HG03354 (cell line): Measurements from ENCODE around the gene PRR5L.

Experiments used
- ATAC-seq: cut with Tn5 transposase; IDR thresholded peaks from one replicate; pipeline ENCODE4 v1.9.1; 2021; ENCODE audit warnings: mild to moderate bottlenecking; ENCODE audit not compliant: unreplicated experiment, poor library complexity, severe bottlenecking

Gene PRR5L

GRCh38 chr11:36451681-36452080 lies 155.6 kb downstream of the PRR5L start:
- no peak for ATAC-seq

DNA sequence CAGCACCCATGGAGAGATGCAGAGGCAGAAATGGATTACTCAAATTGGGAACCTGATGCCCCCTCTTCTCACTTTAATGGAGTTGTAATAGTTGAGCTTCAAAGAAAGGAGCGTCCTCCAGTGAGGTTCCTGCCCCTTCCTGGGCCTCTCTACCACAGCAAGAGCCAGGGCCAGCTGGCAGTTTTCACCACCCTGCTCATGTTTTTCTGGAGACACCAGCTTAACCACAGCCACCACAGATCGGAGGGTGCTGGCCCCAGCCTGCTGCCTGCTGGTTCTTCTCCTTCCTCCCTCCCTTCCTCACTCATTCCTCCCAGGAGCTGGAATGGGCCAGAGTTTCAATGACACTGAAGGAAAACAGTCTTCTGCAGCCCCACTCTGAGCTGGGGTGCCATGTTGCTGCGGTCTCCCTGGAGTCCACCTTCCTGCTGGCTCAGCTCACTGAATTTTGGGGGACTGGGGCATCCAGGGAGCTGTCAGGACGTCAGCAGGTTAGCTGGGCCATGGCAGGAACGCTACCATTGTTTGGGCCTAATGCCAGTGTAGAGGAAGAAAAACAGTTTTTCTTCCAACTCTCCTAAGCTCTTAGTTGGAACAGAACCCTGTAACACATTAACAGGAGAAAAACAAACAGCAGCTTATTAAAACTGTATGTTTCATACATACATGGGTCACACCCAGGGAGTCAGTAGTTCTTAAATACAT lies 156.3 kb downstream of the PRR5L start:
- no peak for ATAC-seq

DNA sequence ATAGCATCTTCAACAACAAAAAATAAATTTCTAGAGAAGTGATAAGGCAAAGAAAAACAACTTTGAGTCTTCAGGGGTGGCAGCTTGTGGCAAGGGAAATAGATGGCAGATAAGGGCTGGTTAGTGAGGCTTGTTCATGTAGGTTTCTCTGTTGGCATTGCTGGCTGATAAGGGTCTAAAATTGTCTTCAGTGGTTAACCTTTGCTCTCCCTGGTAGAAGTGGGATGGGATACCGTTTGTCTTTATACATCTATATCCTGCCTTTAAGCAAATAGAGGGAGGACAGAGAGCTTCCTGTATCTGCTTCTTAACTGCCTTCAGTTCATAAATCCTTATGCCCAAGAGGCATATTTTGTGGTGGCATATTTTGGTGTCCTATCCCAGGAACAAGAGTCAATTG lies 156.9 kb downstream of the PRR5L start:
- ATAC-seq = no peak

DNA sequence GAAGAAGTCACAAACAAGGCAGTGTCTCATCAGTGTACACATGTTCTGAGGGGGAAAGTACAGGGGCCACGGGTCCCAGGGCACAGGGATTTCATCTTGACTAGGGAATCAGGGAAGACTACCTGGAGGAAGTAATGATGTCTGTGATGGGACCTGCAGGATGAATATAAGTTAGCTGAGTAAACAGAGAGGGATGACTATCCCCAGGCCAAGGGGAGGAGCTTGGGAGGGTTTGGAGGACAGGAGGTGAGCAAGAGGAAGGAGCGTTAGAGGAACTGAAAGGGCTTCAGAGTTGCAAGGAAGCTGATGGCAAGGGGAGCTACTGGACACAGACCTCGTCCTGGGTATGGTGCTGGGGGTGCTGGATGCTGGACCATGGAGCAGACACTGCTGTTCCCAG lies 157.6 kb downstream of the PRR5L start:
- no peak for ATAC-seq

GRCh38 chr11:36454551-36454940 lies 158.5 kb downstream of the PRR5L start:
- no peak for ATAC-seq

DNA sequence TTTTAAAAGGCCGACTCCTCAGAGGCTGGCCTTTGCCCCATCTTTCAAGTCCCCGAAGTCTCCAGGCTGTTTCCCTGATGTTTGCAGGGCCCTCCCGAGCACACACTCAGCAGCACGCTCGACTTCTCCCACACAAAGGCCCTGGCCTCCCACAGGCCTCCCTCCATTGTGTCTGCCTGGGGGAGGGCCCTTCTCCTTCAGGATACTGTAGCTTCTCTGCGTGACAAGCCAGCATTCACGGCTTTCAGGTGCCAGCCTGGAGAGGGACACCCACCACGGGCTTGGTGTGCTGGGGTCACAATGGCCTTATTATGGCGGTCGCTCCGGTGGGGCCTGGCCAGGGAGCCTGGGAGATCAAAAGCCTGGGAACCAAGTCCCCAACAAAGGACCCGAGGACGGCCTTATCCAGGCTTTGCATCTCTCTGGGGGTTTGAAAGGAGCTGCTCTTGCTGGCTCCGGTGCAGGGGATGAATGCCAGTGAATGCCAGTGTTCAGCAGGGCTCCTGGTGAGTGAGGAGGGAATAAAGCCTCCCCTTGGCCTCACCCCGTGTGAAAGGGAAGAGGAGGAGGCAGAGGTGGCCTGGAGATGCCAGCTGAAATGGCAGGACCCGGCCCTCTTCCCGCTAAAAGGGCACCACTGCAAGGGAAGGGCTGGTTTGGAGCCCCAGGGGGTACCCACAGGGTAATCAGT lies 159.0 kb downstream of the PRR5L start:
- ATAC-seq = no peak

- ATAC-seq = no peak
These were observed 159.6 kb downstream of the PRR5L start for GRCh38 chr11:36455658-36456111.

- ATAC-seq = no peak
These were observed 160.1 kb downstream of the PRR5L start for GRCh38 chr11:36456156-36456555.

DNA sequence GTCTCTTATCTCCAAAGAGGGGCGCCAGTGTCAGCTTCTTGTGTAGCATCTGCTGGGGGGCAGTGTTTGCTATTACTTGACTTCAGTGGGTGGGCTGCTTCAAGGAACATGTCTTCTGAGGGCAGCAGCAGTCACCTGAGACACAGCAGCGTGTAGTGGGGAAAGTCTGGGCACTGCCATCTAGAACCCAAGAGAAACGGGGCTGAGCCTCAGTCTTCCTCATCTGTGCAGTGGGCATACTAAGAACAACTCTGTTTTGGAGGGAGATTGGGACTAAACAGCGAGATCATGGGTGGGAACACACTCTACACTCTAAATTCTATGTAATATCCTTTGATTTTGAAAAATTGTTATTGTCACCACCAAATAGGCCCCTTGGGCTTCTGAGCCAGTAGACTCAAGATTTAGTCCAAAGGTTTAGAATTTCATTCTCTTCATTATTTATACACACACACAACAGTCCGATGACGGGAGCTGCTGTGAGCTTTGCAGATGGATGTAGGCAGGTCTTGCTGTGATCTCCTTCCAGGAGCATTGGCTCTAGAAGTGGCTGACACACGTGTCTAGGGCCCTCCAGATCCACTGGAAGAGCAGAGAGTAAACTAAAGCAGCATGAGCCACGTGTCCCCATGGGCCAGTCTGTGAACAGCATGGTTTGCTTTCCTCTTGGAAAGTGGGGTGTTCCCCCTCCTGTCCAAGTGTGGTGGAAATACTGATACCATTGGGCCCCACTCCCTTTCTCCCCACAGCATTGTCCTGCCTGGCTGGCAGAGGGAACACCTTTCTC lies 162.2 kb downstream of the PRR5L start:
- no peak for ATAC-seq

DNA sequence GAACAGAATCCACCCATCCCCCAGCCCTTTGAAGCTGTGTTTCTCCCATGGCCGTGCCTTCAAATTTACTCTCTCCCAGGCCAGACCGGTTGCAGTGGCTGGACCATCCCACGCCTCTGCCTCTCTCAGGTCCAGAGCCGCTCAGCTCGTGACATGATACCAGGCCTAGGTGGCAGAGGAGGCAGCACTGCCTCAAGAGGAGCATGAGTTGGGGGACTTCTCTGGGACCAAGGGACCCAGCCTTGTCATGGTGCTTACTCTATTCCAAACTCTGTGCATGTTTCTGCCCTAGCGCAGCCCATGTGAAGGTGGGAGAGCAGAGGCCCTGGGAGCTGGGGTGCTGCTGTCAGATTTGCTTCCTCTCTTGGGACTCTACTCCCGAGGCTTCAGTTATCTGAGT lies 163.0 kb downstream of the PRR5L start:
- ATAC-seq = no peak

DNA sequence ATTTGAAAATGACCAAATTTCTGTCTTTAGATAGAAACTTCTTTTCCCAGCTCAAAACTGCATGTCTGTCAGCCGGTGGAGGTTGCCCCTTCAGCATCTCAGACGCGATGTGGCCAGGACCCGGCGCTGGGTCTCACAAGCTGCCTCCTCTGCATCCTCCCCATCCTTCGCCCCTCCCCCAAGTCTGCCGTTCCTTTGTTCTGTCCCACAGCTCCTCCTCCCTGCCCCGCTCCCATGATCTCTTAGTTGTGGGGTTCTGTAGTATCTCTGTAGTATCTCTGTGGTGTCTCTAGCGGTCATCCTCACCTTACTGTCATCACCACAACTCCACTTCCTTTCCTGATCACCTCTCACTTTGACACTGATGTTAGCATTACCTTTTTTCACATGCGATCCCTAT lies 164.1 kb downstream of the PRR5L start:
- ATAC-seq = no peak

GRCh38 chr11:36462321-36462720 lies 166.2 kb downstream of the PRR5L start:
- no peak for ATAC-seq

- no peak for ATAC-seq
These were observed 167.7 kb downstream of the PRR5L start for GRCh38 chr11:36463781-36464180.

GRCh38 chr11:36464720-36465119 lies 168.6 kb downstream of the PRR5L start:
- ATAC-seq = no peak

GRCh38 chr11:36465449-36466163 lies 169.5 kb downstream of the PRR5L start:
- no peak for ATAC-seq

DNA sequence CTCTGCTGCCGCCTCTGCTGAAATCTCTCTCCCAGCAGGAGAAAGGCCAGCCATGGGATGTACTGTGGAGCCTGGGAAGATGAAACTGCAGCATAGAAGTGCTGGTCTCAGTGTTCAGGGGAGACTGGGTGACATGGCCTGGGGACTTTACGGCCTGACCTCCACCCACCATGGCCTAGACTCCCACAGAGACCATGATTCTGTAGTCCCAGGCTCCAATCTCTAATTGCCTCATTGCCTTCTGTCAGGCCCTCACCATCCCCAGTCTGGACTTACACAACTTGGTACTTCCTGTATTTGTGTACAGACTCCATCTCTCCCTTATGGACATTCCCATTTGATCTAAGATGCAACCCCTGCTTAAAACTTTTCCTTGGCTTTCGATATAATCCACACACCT lies 170.9 kb downstream of the PRR5L start:
- ATAC-seq = no peak

- no peak for ATAC-seq
These were observed 171.8 kb downstream of the PRR5L start for GRCh38 chr11:36467916-36468315.

DNA sequence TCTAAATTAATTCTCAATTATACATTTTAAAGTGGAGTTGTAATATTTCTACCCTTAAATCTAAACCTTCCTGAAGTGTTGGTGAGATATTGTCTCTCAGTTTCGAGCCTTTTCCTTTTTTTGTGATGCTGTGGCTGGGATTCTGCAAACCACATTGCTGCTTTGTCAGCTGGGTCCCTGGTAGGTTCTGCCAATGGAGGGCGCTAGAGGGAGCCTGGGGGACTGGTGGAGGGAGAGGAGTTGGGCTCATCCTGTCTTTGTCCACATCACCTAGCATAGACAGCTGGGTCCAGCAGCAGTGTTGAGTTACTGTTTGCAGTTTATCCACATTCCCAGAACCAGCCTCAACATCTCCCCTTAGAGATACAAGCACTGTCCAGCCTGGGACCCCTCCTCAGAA lies 173.0 kb downstream of the PRR5L start:
- no peak for ATAC-seq

- no peak for ATAC-seq
These were observed 174.1 kb downstream of the PRR5L start for GRCh38 chr11:36469881-36470802.
